NCI-H2107 (cell line): ENCODE measurements around the gene GMNC.
"Not testable (repeated sequence)": the region's sequence is repeated elsewhere in the genome, so short reads cannot be mapped to it uniquely, and the experiment has no call there.

Experiments used
- DNase-seq: peaks from one replicate; lab custom pipeline; 2025; lab: John Stamatoyannopoulos, UW

The GMNC gene

GRCh38 chr3:190862209-190863118 lies at the start of gene GMNC:
Gene GMNC (minus strand): TSS chr3:190862694. CDS start chr3:190862615, 79 bp downstream.
- DNase-seq = no peak

DNA sequence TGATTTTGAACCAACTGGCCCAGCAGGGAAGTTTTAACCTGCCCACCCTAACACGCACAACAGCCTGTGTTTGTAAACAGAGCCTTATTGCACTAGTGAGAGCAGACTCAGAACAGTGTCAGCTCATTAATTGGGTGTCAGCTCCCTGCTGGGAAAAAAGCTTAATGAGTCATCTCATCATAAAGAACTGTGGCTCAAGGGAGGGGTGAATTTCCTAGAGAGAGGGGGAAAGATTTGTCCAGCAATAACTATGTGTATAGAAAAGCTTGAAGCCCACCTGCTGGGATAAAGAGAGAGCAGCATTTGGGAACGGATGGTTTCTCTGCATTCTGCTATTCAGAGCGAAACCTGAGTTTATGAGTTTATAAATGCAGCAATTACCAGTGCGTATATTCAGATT lies 48.9 kb upstream of the GMNC start:
- DNase-seq = no peak

DNA sequence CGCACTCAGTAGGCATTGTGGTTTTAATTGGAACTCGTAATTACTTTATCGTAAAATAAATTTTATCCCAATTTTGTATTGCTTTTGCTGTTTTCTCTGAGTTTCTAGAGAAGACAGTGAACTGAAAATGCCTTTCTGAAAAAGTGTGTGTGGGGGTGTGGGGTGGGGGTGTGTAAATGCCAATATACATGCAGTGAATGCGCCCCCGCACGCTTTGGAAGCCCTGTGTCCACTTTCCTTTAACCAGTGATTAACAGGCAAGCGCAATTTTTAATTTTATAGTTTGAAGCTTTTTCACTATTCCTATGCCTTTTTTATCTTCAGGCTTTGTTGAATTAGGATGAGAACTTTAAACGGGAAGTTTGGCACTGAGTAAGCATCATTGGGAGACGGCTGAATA lies 47.4 kb upstream of the GMNC start:
- no peak for DNase-seq

GRCh38 chr3:190903156-190903555 lies 40.7 kb upstream of the GMNC start:
- no peak for DNase-seq

DNA sequence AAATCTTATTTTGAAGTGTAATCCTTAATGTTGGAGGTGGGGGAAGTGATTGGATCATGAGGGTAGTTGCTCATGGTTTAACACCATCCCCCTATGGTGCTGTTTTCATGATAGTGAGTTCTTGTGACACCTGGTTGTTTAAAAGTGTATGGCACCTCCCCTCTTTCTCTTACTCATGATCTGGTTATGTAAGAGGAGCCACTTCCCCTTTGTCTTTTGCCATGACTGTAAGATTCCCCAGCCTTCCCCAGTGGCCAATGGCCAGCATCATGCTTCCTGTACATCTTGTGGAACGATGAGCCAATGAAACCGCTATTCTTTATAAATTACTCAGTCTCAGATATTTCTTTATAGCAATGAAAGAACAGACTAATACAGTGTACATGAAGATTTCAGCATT lies 39.8 kb upstream of the GMNC start:
- DNase-seq = no peak

DNA sequence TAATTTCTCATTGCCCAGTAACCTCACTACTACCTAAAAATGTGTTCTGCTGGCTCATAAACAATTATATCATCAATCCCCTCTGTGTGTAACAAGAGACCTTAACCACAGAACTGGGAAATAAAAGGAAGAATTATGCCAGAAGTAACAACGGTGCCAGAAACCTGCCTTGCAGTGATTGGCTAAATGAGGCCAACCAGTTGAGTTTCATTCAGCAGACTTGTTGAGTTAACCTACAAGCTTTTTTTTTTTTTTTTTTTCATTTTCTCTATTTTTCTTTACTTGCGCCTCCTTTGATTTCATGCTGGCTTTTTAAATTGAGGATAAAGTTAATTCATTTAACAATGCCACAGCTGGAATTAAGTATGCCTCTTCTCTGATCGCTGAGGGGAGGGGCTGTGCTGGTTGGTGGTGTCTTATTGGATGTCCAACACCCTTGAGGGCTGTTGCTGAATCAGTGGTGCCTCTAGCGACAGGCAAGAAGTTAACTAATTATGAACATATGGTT lies 30.0 kb upstream of the GMNC start:
- no peak for DNase-seq

DNA sequence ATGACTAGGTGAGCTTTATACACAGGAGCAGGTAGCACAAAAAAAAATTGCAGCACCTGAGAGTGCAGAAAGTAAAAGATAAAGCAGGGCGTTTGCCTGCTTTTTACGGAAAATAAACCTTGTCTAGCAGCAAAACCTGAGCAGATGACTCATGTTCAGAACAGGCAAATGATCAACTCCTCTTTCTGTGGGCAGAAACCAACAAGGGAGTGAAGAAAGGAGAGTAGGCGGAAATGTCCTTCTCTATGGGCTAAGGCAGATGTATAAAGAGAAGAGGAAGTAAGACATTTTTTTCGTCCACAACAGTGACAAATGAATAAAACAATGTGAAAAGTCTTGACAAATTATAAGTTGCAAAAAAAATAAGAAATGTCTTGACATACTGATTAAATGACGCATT lies 24.5 kb upstream of the GMNC start:
- no peak for DNase-seq

DNA sequence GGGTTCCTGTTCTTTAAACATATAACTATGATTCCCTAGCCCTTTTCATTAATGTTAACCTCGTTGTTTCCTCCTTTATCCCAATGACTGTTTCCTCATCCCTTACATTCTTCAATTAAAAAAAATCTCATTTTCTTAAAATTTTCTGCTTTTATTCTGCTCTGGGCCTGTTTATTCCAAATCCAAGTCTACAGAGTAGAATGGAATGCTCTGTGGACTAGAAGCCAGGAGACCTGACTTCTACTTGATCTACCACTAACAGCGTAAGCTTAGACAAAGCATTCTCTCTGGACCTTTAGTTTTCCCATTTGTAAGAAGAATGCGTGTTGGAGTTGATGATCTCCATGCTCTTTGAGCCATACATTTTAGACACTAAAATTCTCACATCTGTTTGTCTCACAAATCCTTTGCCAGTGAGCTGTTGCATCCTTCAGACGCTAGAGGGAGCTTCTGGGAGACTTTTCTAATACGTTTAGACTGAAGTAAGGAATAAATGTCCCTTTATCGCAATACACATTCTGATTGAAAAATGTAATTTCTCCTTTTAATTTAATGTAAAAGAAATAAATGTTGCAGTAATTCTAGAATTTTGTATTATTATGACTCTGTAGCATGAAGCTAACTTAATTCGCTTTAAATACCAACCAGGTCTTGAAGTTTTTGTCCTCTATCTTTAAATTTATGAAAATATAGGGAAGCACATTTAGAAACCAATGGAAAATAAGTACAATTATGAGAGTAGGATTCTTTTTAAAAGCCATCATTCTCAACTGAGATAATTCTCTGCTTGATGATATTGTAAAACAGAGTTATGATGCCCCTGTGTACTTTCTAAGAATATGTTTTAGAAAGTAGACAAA lies 21.7 kb upstream of the GMNC start:
- peak; percentile 42 for DNase-seq

DNA sequence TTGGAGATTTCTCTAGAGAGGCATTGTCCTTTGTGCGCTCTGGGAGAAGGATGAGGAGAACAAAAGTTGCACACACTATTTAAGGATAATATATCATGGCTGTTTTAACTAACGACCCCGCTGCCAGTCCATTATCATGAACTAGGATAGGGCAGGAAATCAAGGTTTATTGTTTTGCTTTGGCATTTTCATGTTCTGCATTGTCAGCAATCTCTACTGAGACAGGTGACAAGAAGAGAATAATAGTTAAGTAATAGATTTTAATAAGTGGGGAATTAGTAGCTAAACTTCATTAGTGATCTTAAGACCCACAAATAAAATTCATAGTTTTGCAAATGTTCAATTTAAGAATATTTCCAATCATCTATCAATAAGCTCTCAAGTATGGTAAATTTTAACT lies 20.6 kb upstream of the GMNC start:
- DNase-seq = no peak

DNA sequence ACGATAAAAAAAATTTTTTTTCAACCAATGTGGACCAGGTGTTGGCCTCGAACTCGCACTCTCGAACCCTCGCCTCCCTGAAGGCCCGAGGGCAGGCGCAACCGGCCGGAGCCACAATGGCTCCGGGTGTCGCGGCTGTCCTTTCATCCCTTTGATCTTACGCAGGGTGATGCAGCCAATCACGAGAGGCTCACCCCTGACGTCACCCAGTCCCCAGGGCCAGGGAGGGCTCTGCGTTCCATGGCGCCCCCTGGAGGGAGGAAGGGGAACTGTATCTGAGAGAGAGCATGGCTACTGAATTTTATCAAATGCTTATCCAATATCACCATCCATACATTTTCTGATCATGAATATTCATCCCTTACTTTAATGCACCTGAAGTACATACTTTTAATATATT lies 15.4 kb upstream of the GMNC start:
- no peak for DNase-seq

DNA sequence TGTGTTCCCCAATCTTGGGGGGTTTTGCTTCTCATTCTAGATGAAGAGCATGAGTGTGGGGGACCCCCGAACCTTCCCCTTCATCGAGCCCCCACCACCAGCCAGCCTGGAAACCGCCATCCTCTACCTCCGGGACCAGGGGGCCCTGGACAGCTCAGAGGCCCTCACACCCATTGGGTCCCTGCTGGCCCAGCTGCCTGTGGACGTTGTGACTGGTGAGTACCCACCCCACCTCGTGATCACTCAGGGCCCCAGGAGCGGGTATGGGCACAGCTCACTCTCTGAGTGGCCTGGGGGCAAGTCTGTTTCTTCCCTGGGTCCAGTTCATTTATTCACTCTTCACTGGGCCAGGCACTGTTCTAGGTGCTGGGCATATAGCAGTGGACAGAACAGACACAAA lies 13.9 kb upstream of the GMNC start:
- not testable (repeated sequence) for DNase-seq

DNA sequence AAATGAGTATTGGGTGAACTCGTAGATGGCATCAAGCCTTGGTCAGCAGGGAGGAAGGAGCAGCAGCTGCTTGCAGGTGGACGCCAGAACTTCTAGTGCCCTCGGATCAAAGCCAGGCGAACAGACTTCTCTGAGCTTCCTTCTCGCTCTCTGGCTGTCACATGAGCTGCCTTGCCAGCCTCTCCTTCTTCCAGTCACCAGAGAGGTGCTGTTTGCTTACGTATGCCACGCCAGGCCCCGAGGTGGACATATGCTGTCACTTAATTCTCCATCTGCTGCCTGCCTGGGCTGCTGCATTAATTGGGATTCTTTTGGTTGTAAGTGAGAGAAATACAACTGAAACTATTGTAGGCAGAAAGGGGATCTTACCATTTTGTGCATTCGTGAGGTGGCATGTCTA lies 12.6 kb upstream of the GMNC start:
- not testable (repeated sequence) for DNase-seq

DNA sequence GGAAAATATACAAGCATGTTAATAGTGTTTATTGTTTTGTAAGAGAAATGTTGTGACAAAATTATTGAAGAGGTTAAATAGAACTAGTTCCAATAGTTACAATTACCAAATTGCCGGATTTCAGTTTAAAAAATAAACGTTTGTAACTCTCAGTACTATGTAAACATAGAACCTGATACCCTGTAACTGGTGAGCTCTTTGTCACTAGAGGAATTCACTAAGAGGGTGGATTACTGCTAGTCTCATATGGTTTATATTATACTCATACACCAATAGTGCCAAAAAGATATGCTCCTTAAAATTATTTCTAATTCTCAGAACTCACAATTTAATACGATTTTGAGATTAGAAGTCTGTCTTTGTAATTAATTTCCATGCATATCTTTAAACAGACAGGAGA lies 7.6 kb upstream of the GMNC start:
- DNase-seq = no peak

DNA sequence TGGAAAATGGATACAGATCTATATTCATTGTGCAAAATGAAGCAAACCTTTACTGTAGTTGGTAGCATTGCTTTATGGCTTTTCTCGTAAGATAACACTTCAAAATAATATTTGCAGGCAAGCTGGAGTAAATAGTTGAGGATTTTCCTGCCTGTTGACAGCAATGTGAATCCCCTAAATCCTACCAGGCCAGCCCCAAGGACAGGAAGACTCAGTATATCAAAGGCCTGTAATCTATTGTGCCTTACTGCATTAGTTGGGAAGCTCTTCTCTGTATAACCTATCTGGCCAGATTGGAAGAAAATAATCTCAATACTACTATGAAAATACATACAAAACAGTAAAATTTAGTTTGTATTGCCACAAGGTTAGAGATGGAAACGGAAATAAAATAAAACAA lies 4.6 kb upstream of the GMNC start:
- no peak for DNase-seq

DNA sequence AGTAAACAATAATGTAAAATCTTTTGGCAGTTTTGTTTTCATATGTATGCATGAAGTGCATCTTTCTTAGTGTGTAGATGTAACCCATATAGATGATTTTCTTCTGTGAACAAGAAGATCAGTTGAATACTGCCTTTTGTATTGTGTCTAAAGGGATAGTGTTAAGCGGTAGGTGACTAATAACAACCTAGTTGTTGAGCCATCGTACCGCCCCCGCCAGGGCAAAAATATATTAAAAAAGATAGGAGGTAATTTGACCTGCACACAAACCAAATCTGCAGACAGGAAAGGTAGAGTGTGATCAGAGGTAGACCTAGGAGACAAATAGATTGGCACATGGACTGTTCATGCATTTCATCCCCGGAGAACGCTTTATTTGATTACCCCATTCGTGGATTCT lies 3.3 kb upstream of the GMNC start:
- DNase-seq = no peak

DNA sequence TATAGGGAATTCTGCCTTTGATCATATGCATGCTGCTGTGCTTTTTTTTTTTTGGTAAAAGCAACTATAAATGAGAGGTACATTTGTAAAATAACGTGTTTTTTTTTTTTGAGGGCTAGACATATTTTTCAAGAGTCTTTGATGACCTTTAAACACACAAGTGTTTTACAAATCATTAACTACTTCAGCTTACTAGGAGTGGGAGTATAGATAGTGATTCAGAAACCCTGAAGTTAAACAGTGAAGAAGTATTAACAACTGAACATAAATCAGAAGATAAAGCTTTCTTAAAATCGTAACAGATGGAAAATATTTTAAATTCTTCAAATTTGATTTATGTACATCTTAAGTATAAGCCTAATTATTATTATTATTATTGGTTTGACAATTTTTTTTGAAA lies 2.9 kb upstream of the GMNC start:
- DNase-seq = no peak

GRCh38 chr3:190864002-190864401 lies 1.5 kb upstream of the GMNC start:
- DNase-seq = no peak

DNA sequence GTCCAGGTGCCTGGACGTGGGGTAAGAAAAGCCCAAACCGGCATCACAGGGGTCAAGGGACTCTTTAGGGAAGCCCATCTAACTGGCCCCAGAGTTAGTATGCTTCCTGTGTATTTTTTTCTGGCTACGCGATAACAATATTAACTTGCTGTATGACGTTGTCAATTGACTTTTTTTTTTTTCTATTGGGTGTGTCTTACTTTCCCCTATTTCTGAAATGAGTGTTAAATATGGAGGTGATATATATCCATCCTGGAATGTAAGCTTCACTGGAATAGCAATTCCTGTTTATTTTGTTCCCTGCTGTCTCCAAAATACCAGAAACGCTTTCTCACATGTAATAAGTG lies 598 bp upstream of the GMNC start:
- no peak for DNase-seq

GRCh38 chr3:190860521-190860920 lies 2.0 kb downstream of the GMNC start:
- DNase-seq = no peak

DNA sequence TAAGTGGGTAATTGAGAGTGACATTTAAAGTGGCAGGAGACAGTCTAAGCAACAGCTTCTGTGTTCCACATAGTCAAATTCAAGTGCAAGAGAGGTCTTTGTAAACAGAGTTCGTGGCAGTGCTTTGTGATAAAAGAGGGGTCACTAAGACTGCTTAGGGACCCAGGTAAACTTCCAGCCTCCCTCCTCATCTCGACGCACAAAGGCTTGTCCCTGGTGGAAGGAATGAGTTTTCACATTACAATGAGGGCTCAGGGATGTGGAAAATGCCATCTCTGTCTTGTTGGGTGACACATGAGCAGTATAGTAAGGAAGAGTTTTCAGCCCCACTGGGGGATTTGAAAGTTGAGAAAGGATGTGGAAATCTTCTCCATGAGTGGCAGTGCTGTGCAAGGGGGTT lies 7.3 kb downstream of the GMNC start:
- DNase-seq = no peak

GRCh38 chr3:190854062-190854461 lies 8.4 kb downstream of the GMNC start:
- DNase-seq = no peak

DNA sequence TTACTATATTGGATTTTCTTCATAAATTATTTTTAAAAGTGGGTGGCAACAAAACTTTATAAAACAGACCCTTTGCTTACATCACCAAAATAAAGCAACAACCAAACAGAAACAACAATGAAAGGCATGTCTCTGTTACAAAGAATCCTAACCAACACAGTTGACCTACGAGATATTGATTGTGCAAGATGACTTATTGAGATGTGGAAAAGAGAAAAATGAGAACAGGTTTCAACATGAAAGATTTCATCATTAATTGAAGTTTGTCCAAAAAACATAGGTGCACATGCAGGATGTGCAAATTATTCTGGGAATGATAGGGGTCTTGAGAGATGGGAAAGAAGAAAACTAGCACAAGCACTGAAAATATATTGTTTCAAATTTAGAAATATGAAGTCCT lies 9.0 kb downstream of the GMNC start:
- no peak for DNase-seq

- no peak for DNase-seq
Measured at GRCh38 chr3:190849607-190850006, 12.9 kb downstream of the GMNC start.
